Kidney (tissue), 14 donors: ENCODE data around the gene AIF1L. TPM values are rescaled to one million over a fixed set of nuclear protein-coding genes. Genes with fewer than 3 reads are reported as not detected.

Experiments
- DNase-seq, 5 donors: peaks; one replicate each; pipeline ENCODE4 v3.0.0-alpha.2; 2013 to 2020
- FAIRE-seq: peaks from 2 replicates; lab custom pipeline; 2012; peaks lifted over from hg19 to GRCh38; lab: Jason Lieb, UNC
- H3K27ac ChIP-seq, 2 donors: one replicate each; pipeline ENCODE4 v1.7.0; 2013; ENCODE audit warnings: low read depth in 2 of 2, low read length in 2 of 2, inconsistent platforms in 1 of 2
- H3K27me3 ChIP-seq: one replicate; pipeline ENCODE4 v1.7.1; 2013; ENCODE audit warnings: low read length, inconsistent platforms; ENCODE audit not compliant: control insufficient read depth, insufficient read depth
- H3K36me3 ChIP-seq, 3 donors: one replicate each; pipeline versions ENCODE4 v1.7.0 to v1.7.1; 2013; ENCODE audit warnings: low read length in 3 of 3, control low read depth in 1 of 3, inconsistent platforms in 1 of 3; ENCODE audit not compliant: insufficient read depth in 3 of 3, control insufficient read depth in 2 of 3
- H3K4me1 ChIP-seq, 3 donors: one replicate each; pipeline versions ENCODE4 v1.7.0 to v1.7.1; 2013; ENCODE audit warnings: low read length in 3 of 3, inconsistent platforms in 1 of 3, low read depth in 1 of 3; ENCODE audit not compliant: control insufficient read depth in 2 of 3, insufficient read depth in 2 of 3
- H3K4me3 ChIP-seq, 3 donors: one replicate each; pipeline versions ENCODE4 v1.7.0 to v1.8.1; 2013; ENCODE audit warnings: low read length in 3 of 3, control low read depth in 1 of 3, inconsistent platforms in 1 of 3
- H3K9ac ChIP-seq, 3 donors: one replicate each; pipeline versions ENCODE4 v1.7.0 to v1.7.1; 2013; ENCODE audit warnings: low read length in 3 of 3, control low read depth in 1 of 3, inconsistent platforms in 1 of 3
- H3K9me3 ChIP-seq, 3 donors: one replicate each; pipeline versions ENCODE4 v1.7.0 to v1.7.1; 2013; ENCODE audit warnings: low read length in 3 of 3, control low read depth in 1 of 3, inconsistent platforms in 1 of 3; ENCODE audit not compliant: control insufficient read depth in 2 of 3, insufficient read depth in 1 of 3
- CTCF ChIP-seq: IDR thresholded peaks from 3 replicates; pipeline ENCODE4 v1.5.1; 2012; ENCODE audit warnings: mild to moderate bottlenecking, moderate library complexity, borderline replicate concordance; ENCODE audit not compliant: insufficient read depth; ENCODE audit errors: extremely low read depth
- intact Hi-C: fragments of 100-400 bp; cut with DNase I; formaldehyde crosslinking; loops from one replicate; pipeline ENCODE4 v1.11.1; 2022
- polyA plus RNA-seq: library from polyadenylated mRNA; stranded (reverse); fragments of 350-450 nt; fragmentation: Illumina TruSeq; extraction: RNeasy Lipid Tissue Mini Kit (QIAGEN cat#74804); gene quantifications from one replicate; pipeline ENCODE4 v1.2.3, GENCODE V29; 2014; ENCODE audit warnings: low read depth, low replicate concordance; ENCODE audit not compliant: insufficient read depth
- total RNA-seq: library from RNA; stranded (reverse); fragmentation: NEBNext Ultra II Directional; extraction: Animal tissue kit (Norgen Biotek cat#: 25700); gene quantifications from one replicate; pipeline ENCODE4 v1.2.1, GENCODE V29; 2021
- donor health status: control.
- donor health status: control.
- donor health status: control.
- donor health status: control.
- donor health status: control.
- donor health status: DM: yes; HTN: yes; CAD: no.
- donor health status: Normal renal cell carcinoma (clear cell type).

The AIF1L gene
- total and polyA plus RNA-seq, 2 donors from 2014 or later = 397 to 439 TPM

GRCh38 chr9:131140550-131140949, 44.2 kb downstream of the AIF1L start:
- Histone ChIP-seq H3K9ac (no peak overlapping the region), H3K27ac (no peak overlapping the region), H3K27me3 (no peaks in the 10 kb centered on the region), H3K4me1 (no peaks in the 10 kb centered on the region), H3K4me3 (no peak overlapping the region), H3K36me3 (peaks cover 26 to 70% (median 65%) of the 10 kb centered on the region in 3 donors), H3K9me3 (no peaks in the 10 kb centered on the region)
- TF ChIP-seq CTCF = no peak
- intact Hi-C loops = no loop called here
- FAIRE-seq = no peak
- DNase-seq = no peak

GRCh38 chr9:131142160-131142559, 45.8 kb downstream of the AIF1L start:
- FAIRE-seq = no peak
- peaks cover 25 to 66% (median 64%) of the 10 kb centered on the region in 3 donors for H3K36me3 ChIP-seq

GRCh38 chr9:131144201-131144600, 47.9 kb downstream of the AIF1L start:
- no peak for FAIRE-seq
- TF ChIP-seq CTCF = no peak
- H3K9me3 ChIP-seq = no peaks in the 10 kb centered on the region
- intact Hi-C loops = no loop called here
- H3K36me3 ChIP-seq = peaks cover 30 to 71% (median 66%) of the 10 kb centered on the region in 3 donors
- no peaks in the 10 kb centered on the region for H3K4me1 ChIP-seq
- DNase-seq = no peak
- H3K27me3 ChIP-seq = no peaks in the 10 kb centered on the region
- H3K9ac ChIP-seq = no peak overlapping the region
- no peak overlapping the region for H3K4me3 ChIP-seq
- no peak overlapping the region for H3K27ac ChIP-seq

More at GRCh38 chr9:131142160-131142559, 45.8 kb downstream of the AIF1L start:
- no peaks in the 10 kb centered on the region for H3K4me1 ChIP-seq
- H3K9me3 ChIP-seq = no peaks in the 10 kb centered on the region
- H3K27me3 ChIP-seq = no peaks in the 10 kb centered on the region
- H3K27ac ChIP-seq = no peak overlapping the region
- no peak overlapping the region for H3K4me3 ChIP-seq
- intact Hi-C loops = no loop called here
- no peak overlapping the region for H3K9ac ChIP-seq
- no peak for TF ChIP-seq CTCF
- no peak for DNase-seq

GRCh38 chr9:131145245-131145644, 48.9 kb downstream of the AIF1L start:
- no peaks in the 10 kb centered on the region for H3K4me1 ChIP-seq
- H3K27ac ChIP-seq = no peak overlapping the region
- H3K4me3 ChIP-seq = no peak overlapping the region
- intact Hi-C loops = no loop called here
- no peak for DNase-seq
- no peak for FAIRE-seq
- H3K9ac ChIP-seq = no peak overlapping the region
- no peak for TF ChIP-seq CTCF
- no peaks in the 10 kb centered on the region for H3K27me3 ChIP-seq
- H3K9me3 ChIP-seq = no peaks in the 10 kb centered on the region
- H3K36me3 ChIP-seq = peaks cover 27 to 71% (median 62%) of the 10 kb centered on the region in 3 donors
